HG02798 (cell line): ENCODE measurements around the gene CES2.
"Not testable (repeated sequence)": the region's sequence is repeated elsewhere in the genome, so short reads cannot be mapped to it uniquely, and the experiment has no call there.

Source experiments
- ATAC-seq: cut with Tn5 transposase; IDR thresholded peaks from one replicate; pipeline ENCODE4 v1.9.1; 2021; ENCODE audit warnings: mild to moderate bottlenecking; ENCODE audit not compliant: unreplicated experiment, poor library complexity

CES2 gene

GRCh38 chr16:66935314-66936011 lies at the start of gene CES2:
Gene CES2 (plus strand): TSS chr16:66935516. CDS start chr16:66935636, 120 bp downstream.
- no peak for ATAC-seq

- ATAC-seq: no peak
These were observed 49.0 kb upstream of the CES2 start for GRCh38 chr16:66886321-66886720.

GRCh38 chr16:66886914-66887313 lies 48.4 kb upstream of the CES2 start:
- ATAC-seq: no peak

- ATAC-seq: no peak
These were observed 46.4 kb upstream of the CES2 start for GRCh38 chr16:66888647-66889615.

GRCh38 chr16:66889622-66890021 lies 45.7 kb upstream of the CES2 start:
- no peak for ATAC-seq

- ATAC-seq: no peak
These were observed 44.5 kb upstream of the CES2 start for GRCh38 chr16:66890799-66891198.

GRCh38 chr16:66891360-66891759 lies 44.0 kb upstream of the CES2 start:
- ATAC-seq: no peak

GRCh38 chr16:66891797-66892196 lies 43.5 kb upstream of the CES2 start:
- no peak for ATAC-seq

- no peak for ATAC-seq
These were observed 41.3 kb upstream of the CES2 start for GRCh38 chr16:66894055-66894454.

- ATAC-seq: peak; percentile 73
These were observed 40.2 kb upstream of the CES2 start for GRCh38 chr16:66894948-66895688.

- no peak for ATAC-seq
These were observed 39.7 kb upstream of the CES2 start for GRCh38 chr16:66895689-66895979.

- no peak for ATAC-seq
These were observed 39.3 kb upstream of the CES2 start for GRCh38 chr16:66895999-66896398.

GRCh38 chr16:66896682-66897081 lies 38.6 kb upstream of the CES2 start:
- ATAC-seq: not testable (repeated sequence)

GRCh38 chr16:66898207-66898606 lies 37.1 kb upstream of the CES2 start:
- ATAC-seq: no peak

GRCh38 chr16:66898933-66899309 lies 36.4 kb upstream of the CES2 start:
- ATAC-seq: no peak

GRCh38 chr16:66899310-66899944 lies 35.9 kb upstream of the CES2 start:
- ATAC-seq: no peak

GRCh38 chr16:66899945-66900710 lies 35.2 kb upstream of the CES2 start:
- no peak for ATAC-seq

- no peak for ATAC-seq
These were observed 34.4 kb upstream of the CES2 start for GRCh38 chr16:66900721-66901441.

- ATAC-seq: no peak
These were observed 33.7 kb upstream of the CES2 start for GRCh38 chr16:66901626-66902025.
